ENCODE data around the gene USPL1. TPM values are rescaled to one million over a fixed set of nuclear protein-coding genes. Genes with fewer than 3 reads are reported as not detected.

USPL1 gene
- total and polyA plus RNA-seq, 2 experiments from 2014 or later, result 10.0 to 13.0 TPM

DNA sequence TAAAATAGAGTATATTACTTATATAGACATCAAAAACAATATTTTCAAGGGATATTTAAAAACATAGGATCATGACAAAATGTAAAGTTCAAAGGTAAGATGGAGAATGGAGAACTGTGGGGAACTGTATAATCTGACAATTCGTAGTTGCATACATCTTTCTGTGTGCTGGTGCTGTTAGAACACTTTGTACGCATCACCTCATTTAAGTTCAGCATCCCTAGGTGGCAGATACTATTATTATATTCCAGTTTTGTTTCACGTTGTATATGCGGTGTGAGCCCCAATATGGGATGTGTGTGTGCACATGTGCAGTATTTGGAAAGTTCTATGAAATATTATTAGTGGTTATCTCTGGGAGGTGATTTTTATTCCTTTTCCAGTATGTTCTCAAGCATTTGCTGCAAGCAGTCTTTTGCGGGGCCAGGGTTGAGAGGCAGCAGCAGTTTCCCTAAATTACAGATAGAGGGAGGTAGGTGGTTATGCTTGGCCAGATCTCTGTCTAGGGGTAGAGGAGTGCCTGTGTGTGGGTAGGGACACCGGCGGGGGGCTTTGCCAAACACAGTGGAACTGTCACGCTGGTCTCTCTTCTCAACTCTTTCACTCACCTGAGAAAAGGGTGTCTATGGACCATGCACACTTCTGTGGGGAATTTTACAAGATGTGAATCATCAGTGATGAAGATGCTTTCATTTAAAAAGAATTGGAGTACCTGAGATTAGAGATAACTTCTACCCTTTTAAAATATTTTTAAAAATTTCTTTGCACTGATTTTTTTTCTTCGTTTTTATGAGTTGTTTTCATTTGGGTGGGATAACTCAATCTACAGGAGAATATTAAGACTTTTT, 62.0 kb downstream of the USPL1 start:
- no peaks in the 10 kb centered on the region for H4K20me1 ChIP-seq (ENCODE audit: insufficient read depth)
- DNase-seq, result peak; percentile 57
- H3K27ac ChIP-seq, result no peak overlapping the region
- H3K4me1 ChIP-seq (ENCODE audit: insufficient read depth), result peaks cover 11% of the 10 kb centered on the region
- no peaks in the 10 kb centered on the region for H3K36me3 ChIP-seq (ENCODE audit: low read depth)
- in situ Hi-C loops (cut with MboI), result no loop called here
- H3K4me3 ChIP-seq, result no peak overlapping the region
- no peaks in the 10 kb centered on the region for H3K27me3 ChIP-seq (replicated peaks; ENCODE audit: insufficient read depth)
- no peak overlapping the region for H3K9ac ChIP-seq
- H3K4me2 ChIP-seq (ENCODE audit: unreplicated experiment), result no peak overlapping the region
- H3K9me2 ChIP-seq (ENCODE audit: insufficient read depth), result no peaks in the 10 kb centered on the region
- H2AFZ ChIP-seq, result no peak overlapping the region
- H3K79me2 ChIP-seq (ENCODE audit: insufficient read depth), result no peaks in the 10 kb centered on the region
- 40 to 41% methylated on average over 9 of the region's 9 CpGs for WGBS, 2 experiments (ENCODE audit: low coverage in 1 of 2, low lambda C conversion rate in 2 of 2, missing lambda C conversion rate in 2 of 2)
- no peak for TF ChIP-seq EZH2 (IDR thresholded peaks at IDR 0.05; ENCODE audit: insufficient read depth, poor library complexity, severe bottlenecking)
- TF ChIP-seq EZH2phosphoT487 (IDR thresholded peaks at IDR 0.05; ENCODE audit: insufficient read depth, low read depth), result no peak
- peaks cover 14% of the 10 kb centered on the region for H3F3A ChIP-seq (ENCODE audit: insufficient read depth)
- no peaks in the 10 kb centered on the region for H3K9me3 ChIP-seq (ENCODE audit: low read depth)

DNA sequence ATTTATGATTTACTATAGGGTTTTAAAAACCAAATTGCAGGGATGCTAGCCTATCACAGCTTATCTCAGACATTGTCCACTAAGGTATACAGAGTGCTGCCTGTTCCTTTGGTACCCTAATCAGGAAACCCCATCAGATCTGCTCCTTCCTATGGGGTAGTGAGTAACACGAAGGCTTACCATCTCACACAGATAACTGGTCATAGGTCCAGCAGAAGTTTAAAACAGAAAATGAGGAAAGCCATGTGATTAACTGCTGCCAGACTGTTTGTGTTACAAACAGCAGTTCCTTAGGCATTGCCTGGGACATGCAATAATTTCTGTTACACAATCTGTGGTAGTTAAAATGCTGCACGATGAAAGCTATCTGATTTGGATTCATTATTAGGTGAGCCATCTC, 64.1 kb downstream of the USPL1 start:
- peak; percentile 76 for DNase-seq
- no peaks in the 10 kb centered on the region for H4K20me1 ChIP-seq (ENCODE audit: insufficient read depth)
- peak overlapping the region; percentile 40; the same call in 1 of the 2 replicates for H3K27ac ChIP-seq
- H3K79me2 ChIP-seq (ENCODE audit: insufficient read depth), result no peaks in the 10 kb centered on the region
- 0 out of 2 replicates have a peak overlapping the region, but pooled peaks have one; percentile 0 for H2AFZ ChIP-seq
- H3K36me3 ChIP-seq (ENCODE audit: low read depth), result no peaks in the 10 kb centered on the region
- H3K9me2 ChIP-seq (ENCODE audit: insufficient read depth), result no peaks in the 10 kb centered on the region
- H3K9me3 ChIP-seq (ENCODE audit: low read depth), result no peaks in the 10 kb centered on the region
- WGBS, 2 experiments (ENCODE audit: low coverage in 1 of 2, low lambda C conversion rate in 2 of 2, missing lambda C conversion rate in 2 of 2), result 0 to 2% methylated on average over 2 of the region's 2 CpGs
- peaks cover 11% of the 10 kb centered on the region for H3K4me1 ChIP-seq (ENCODE audit: insufficient read depth)
- in situ Hi-C loops (cut with MboI), result no loop called here
- peak overlapping the region; percentile 34 for H3K4me2 ChIP-seq (ENCODE audit: unreplicated experiment)
- TF ChIP-seq EZH2 (IDR thresholded peaks at IDR 0.05; ENCODE audit: insufficient read depth, poor library complexity, severe bottlenecking), result no peak
- TF ChIP-seq EZH2phosphoT487 (IDR thresholded peaks at IDR 0.05; ENCODE audit: insufficient read depth, low read depth), result no peak
- no peak overlapping the region for H3K4me3 ChIP-seq
- H3F3A ChIP-seq (ENCODE audit: insufficient read depth), result peaks cover 14% of the 10 kb centered on the region
- no peak overlapping the region for H3K9ac ChIP-seq
- no peaks in the 10 kb centered on the region for H3K27me3 ChIP-seq (replicated peaks; ENCODE audit: insufficient read depth)

DNA sequence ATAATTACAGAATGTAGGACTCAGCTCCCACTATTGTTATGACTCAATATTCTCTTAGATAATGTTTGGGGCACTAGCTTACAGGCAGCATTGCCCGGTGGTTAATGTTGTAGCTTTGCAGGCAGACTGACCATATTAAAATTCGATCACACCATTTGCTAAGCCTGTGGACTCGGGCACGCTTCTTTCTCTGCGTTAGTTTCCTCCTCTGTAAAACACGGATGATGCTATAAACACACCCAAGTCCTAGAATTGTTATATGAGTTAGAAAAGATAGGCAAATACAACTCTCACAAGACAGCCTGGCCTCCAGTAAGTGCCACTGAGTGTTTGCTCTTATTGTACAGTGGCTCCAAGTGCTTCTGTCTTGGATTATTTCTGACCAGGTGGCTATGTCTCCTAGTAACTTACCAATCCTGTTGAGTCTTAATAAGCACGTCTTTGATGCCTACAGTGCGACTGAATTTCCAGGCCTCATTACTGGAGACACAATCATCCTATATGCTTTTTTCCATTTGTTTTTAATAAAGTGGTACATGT, 67.7 kb downstream of the USPL1 start:
- H3F3A ChIP-seq (ENCODE audit: insufficient read depth), result peaks cover 14% of the 10 kb centered on the region
- no peak overlapping the region for H3K4me2 ChIP-seq (ENCODE audit: unreplicated experiment)
- H3K4me3 ChIP-seq, result no peak overlapping the region
- no peaks in the 10 kb centered on the region for H3K9me3 ChIP-seq (ENCODE audit: low read depth)
- in situ Hi-C loops (cut with MboI), result loop anchor here (5.0 kb wide), 1 partner anchor 107 kb away; no protein-coding TSS in a partner anchor
- H3K9ac ChIP-seq, result no peak overlapping the region
- H2AFZ ChIP-seq, result no peak overlapping the region
- peak; percentile 17 for DNase-seq
- 59 to 68% methylated on average over 8 of the region's 8 CpGs for WGBS, 2 experiments (ENCODE audit: low coverage in 1 of 2, low lambda C conversion rate in 2 of 2, missing lambda C conversion rate in 2 of 2)
- H3K27ac ChIP-seq, result no peak overlapping the region
- no peaks in the 10 kb centered on the region for H4K20me1 ChIP-seq (ENCODE audit: insufficient read depth)
- no peaks in the 10 kb centered on the region for H3K79me2 ChIP-seq (ENCODE audit: insufficient read depth)
- no peaks in the 10 kb centered on the region for H3K27me3 ChIP-seq (replicated peaks; ENCODE audit: insufficient read depth)
- H3K4me1 ChIP-seq (ENCODE audit: insufficient read depth), result peaks cover 11% of the 10 kb centered on the region
- H3K9me2 ChIP-seq (ENCODE audit: insufficient read depth), result no peaks in the 10 kb centered on the region
- no peak for TF ChIP-seq EZH2phosphoT487 (IDR thresholded peaks at IDR 0.05; ENCODE audit: insufficient read depth, low read depth)
- TF ChIP-seq EZH2 (IDR thresholded peaks at IDR 0.05; ENCODE audit: insufficient read depth, poor library complexity, severe bottlenecking), result no peak
- H3K36me3 ChIP-seq (ENCODE audit: low read depth), result no peaks in the 10 kb centered on the region

DNA sequence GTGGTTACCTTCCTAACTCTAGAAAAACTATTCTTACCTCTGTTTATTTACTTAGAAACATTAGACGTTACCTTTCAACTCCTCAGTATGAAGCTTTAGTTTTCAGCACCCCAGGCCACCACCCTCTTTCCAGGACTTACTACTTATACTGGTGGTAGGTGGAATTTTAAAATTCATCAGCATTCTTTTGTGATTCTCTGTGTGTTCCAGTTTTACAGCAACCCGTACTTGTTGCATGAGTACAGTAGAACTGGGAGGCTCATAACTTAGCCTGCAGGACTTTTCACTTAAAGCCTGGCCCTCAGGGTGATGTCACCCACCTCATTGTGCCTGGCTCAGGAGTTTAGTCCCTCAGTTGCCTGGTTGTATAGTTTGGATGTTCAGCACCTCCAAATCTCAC, 68.3 kb downstream of the USPL1 start:
- H3K4me3 ChIP-seq, result no peak overlapping the region
- no peak for TF ChIP-seq EZH2 (IDR thresholded peaks at IDR 0.05; ENCODE audit: insufficient read depth, poor library complexity, severe bottlenecking)
- no peak for TF ChIP-seq EZH2phosphoT487 (IDR thresholded peaks at IDR 0.05; ENCODE audit: insufficient read depth, low read depth)
- no peaks in the 10 kb centered on the region for H3K79me2 ChIP-seq (ENCODE audit: insufficient read depth)
- WGBS, 2 experiments (ENCODE audit: low coverage in 1 of 2, low lambda C conversion rate in 2 of 2, missing lambda C conversion rate in 2 of 2), result 90 to 93% methylated on average over 2 of the region's 2 CpGs
- no peak overlapping the region for H2AFZ ChIP-seq
- peaks cover 15% of the 10 kb centered on the region for H3K4me1 ChIP-seq (ENCODE audit: insufficient read depth)
- no peak for DNase-seq
- no peaks in the 10 kb centered on the region for H4K20me1 ChIP-seq (ENCODE audit: insufficient read depth)
- H3K27ac ChIP-seq, result no peak overlapping the region
- no peaks in the 10 kb centered on the region for H3K9me2 ChIP-seq (ENCODE audit: insufficient read depth)
- no peak overlapping the region for H3K4me2 ChIP-seq (ENCODE audit: unreplicated experiment)
- H3K36me3 ChIP-seq (ENCODE audit: low read depth), result no peaks in the 10 kb centered on the region
- H3F3A ChIP-seq (ENCODE audit: insufficient read depth), result peaks cover 17% of the 10 kb centered on the region
- H3K9ac ChIP-seq, result no peak overlapping the region
- in situ Hi-C loops (cut with MboI), result loop anchor here (5.0 kb wide), 1 partner anchor 106 kb away; no protein-coding TSS in a partner anchor
- H3K9me3 ChIP-seq (ENCODE audit: low read depth), result no peaks in the 10 kb centered on the region
- no peaks in the 10 kb centered on the region for H3K27me3 ChIP-seq (replicated peaks; ENCODE audit: insufficient read depth)
